ENCODE results near the gene CCL16.

DNA sequence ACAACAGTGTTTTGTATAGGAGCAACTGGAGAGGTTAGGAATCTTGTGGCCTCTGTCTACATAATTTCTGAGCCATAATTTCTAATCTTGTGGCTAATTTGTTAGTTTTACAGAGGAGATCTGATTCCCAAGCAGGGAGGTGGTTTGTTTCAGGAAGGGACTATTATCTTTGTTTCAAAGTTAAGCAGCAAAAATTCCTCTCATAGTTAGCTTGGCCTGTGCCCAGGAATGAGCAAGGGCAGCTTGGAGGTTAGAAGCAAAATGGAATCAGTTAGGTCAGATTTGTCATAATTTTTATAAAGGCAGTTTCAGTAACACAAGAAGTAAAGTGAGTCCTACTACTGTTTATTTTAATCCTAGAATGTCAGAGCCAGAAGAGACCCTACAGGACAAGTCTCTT is 48.7 kb downstream of the CCL16 start:
- TF ChIP-seq POLR2A (IDR thresholded peaks at IDR 0.05) (no peak), EP300 (IDR thresholded peaks at IDR 0.05) (no peak)
- TF ChIP-seq, protein P1, sequence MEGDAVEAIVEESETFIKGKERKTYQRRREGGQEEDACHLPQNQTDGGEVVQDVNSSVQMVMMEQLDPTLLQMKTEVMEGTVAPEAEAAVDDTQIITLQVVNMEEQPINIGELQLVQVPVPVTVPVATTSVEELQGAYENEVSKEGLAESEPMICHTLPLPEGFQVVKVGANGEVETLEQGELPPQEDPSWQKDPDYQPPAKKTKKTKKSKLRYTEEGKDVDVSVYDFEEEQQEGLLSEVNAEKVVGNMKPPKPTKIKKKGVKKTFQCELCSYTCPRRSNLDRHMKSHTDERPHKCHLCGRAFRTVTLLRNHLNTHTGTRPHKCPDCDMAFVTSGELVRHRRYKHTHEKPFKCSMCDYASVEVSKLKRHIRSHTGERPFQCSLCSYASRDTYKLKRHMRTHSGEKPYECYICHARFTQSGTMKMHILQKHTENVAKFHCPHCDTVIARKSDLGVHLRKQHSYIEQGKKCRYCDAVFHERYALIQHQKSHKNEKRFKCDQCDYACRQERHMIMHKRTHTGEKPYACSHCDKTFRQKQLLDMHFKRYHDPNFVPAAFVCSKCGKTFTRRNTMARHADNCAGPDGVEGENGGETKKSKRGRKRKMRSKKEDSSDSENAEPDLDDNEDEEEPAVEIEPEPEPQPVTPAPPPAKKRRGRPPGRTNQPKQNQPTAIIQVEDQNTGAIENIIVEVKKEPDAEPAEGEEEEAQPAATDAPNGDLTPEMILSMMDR (IDR thresholded peaks at IDR 0.05): no peak
